GM18498 (cell line): ENCODE data around the gene LRRC14B.

ENCODE experiments used
- ATAC-seq: cut with Tn5 transposase; IDR thresholded peaks from one replicate; pipeline ENCODE4 v1.9.1; 2021; ENCODE audit warnings: mild to moderate bottlenecking, moderate library complexity; ENCODE audit not compliant: unreplicated experiment

The LRRC14B gene

DNA sequence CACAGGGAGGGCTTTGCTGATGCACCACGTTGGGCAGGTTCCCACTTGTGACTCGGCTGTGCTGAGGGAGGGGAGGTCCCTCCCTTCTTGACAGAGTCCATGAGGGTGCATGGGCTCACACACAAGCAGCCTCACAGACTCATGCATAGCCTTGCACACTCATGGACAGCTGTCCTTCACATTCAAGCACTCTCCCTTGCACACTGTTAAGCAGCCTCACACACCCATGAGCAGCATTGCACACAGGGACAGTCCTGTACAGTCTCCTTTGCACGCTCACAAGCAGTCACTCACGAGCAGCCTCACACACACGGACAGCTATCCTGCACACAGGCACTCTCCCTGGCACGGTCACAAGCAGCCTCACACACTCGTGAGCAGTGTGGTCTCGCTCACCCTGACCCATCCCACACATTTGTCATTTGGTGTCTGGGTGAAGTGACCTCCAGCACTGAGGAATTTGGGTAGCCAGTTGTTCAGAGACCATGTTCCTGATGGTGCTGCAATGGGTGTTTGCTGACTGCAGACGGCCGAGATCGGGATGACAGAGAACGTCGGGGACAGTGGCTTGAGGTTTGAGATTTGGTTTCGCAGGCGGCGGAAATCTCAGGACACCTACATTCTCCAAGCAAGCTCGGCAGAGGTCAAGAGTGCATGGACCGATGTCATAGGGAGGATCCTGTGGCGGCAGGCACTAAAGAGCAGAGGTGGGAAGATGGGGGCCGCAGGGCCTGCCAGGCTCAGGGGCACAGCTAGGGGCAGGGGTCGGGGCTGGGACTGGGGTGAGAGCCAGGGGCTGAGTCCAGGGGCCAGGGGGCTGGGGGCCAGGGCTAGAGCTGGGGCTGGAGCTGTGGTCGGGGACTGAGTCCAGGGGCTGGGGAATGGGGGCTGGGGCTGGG lies 17.7 kb upstream of the LRRC14B start:
- no peak for ATAC-seq

DNA sequence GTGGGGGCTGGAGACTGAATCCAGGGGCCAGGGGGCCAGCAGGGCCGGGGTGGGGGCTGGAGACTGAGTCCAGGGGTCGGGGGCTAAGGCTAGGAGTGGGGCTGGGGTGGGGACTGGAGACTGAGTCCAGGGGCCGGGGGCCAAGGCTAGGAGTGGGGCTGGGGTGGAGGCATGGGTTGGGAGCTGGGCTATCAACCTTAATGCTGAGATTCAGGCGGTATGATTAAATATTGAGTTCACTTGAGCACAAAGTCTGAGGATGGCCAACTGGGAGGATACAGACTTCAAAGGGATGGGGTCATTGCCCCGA lies 17.0 kb upstream of the LRRC14B start:
- no peak for ATAC-seq

DNA sequence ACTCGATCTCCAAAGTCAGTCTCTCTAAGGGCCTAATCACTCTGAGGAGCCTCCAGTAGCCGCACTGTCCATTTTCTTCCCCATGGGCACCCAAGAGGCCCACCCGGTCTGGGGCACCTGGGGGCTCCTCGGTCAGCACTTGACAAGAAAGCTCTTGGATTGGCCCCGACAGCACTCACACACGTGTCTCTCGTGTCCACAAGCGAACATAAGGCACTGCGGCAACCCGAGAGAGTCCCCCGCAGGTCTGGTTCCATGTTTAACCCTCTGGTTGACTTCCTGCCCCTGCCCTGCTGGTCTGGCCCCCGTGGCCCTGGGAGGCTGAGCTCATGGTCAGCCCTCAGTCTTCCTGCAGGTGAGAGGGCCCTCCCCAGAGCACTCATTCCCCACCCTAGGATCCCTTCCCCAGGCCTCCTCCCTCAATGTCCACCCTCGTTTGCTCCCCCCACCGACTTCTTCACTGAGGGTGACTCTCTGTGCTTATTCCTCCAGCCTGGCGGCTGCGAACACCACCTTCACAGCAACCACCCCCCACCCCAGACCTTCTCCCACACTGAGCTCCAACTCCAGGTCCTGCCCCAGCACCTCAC lies 16.3 kb upstream of the LRRC14B start:
- ATAC-seq: no peak

DNA sequence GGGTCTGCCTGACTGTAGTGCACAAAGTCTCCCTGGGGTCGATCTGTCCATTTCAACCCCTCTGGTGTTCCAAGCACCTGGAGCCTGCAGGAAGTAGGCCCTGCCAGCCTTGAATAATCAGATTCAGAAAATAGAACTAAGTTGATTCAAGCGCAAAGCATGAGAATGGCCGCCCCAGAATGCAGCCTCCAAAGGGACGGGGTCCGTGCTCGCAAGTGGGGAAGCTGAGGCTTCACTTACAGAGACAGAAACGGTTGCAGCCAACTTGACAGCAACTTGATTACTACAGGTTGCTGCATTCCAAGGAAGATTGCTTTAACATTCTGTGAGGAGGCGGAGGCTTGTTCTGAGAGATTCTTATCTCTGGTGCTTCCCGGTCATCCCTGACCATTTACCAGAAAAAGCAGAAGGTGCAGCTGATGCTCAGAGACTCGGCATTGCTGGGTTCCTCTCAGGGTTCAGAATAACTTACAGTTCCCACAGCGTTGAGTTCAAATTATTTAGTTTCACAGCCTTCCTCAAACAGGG lies 14.9 kb upstream of the LRRC14B start:
- ATAC-seq: no peak

DNA sequence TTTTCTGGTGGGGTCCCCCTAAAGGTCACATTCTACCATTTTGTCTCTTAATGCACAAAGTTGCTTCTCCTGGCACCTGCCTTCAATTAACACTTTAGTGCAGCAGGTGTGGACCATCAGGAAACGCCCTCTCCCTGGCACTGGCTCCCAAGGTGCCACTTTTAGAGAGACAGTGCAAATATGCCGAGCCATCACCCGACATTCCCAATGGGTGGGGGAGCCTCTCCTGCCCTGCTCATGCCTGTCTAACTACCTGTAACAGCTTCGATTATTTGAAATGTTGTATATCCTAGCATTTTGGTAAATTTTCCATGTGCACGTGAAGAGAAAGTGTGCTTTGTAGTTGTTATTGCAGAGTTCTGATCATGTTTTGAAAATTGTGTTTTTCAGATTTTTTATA lies 13.2 kb upstream of the LRRC14B start:
- no peak for ATAC-seq

DNA sequence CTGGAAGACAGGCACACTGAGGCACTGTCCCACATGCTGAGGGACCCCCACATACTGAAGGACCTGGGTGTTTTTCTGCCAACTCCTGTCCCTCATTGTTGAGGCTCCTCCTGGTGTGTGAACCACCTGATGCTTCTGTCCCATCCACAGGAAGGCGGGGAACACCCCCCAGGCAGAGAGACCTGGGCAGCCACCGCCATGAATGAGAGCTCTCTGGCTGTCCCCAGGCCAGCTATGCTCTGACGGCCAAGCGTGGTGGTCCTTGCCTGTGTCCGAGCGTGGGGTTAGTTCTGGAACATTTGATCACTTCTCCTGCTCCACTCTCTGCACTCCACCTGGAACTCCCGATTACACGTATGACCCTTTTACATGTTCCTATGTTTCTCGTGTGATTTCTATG lies 11.9 kb upstream of the LRRC14B start:
- no peak for ATAC-seq

DNA sequence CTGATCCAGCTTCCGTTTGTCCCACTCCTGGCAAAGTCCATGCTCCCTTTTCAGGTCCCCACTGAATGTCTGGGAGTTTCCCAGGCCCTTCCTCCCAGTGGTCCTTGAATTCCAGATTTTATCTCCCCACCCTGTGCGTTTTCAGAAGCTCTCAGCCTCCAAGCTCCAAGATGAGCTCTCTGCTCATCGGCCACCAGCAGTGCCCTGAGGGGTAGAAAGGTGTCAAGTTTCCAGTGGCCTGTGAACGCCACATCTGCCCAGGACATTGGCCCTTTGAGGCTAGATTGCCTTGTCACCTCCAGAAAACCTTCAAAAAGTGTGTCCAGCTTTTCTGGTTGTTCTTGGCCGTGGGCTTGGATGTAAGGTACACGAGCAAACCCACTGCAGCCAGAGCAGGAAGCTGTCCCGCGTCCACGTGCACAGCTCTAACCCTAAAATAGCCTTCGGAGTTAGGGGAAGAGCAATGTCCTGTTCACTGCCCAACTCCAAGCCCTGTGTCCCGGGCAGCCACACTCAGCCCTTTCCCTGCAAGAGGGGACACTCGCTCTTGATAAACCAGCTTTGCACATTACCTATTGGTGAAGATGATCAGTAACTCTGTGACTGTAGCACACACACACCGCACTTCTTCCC lies 10.9 kb upstream of the LRRC14B start:
- no peak for ATAC-seq

DNA sequence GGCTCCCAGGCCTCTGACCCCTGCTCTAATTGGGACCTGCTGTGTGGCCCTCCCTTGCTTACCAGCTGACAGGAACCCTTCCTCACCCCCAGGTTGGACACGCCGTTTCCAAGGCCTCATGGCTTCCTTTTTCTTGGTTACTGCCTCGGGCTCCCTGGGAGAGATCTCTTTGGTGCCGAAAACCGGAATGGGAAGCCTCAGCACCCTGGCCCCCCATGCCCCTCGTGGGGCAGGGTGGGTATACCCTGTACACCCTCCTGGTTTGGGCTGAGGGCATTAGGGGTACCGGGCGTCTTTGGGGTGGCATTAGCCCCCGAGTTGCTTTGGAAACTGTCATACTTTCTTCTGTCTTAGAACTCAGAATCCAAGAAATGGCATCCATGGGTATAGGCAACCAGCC lies 10.1 kb upstream of the LRRC14B start:
- ATAC-seq: no peak

DNA sequence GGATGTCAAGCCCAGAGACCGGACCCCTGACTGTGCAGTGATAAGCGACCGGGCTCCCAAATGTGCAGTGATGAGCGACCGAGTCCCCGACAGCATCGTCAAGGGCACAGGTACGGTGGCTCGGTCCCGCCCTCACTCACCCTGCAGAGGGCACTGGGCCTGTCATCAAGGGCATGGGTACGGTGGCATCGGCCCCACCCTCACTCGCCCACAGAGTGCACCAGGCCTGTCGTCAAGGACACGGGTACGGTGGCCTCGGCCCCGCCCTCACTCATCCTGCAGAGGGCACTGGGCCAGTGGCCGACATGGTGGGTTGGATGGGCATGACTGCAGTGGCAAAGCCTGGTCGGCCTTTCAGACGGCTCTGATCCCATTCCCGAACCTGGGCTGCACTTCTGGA lies 9.7 kb upstream of the LRRC14B start:
- no peak for ATAC-seq

DNA sequence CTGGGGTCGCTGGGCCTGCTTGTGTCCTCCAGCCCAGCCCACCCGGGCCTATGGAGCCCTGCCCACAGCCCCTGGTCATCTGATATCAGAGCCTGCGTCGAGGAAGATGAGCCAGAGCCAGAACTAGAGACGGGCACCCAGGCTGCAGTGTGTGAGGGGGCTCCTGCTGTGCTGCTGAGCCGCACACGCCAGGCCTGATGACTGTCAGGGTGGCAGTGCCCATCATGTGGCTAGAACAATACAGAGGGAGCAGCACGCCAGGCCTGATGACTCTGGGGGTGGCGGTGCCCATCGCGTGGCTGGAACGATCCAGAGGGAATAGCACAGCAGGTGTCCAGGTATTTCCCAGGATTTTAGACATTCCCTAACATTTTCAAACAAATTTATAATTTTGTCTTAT lies 9.2 kb upstream of the LRRC14B start:
- ATAC-seq: no peak

DNA sequence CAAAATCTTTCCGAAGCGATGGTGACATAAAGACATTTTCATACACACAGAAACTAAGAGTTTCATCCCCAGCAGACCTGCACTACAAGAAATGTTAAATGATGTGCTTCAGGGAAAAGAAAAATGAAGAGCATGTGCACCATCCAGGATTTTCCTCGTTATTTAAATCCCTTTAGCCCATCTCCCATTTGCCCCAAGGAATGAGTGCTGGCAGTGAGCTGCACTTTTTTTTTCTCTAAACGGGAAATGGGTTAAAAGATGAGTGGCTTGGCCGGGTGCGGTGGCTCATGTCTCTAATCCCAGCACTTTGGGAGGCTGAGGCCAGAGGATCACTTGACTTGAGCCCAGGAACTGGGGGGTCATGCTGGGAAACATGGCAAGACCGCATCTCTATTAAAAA lies 6.8 kb upstream of the LRRC14B start:
- ATAC-seq: no peak

DNA sequence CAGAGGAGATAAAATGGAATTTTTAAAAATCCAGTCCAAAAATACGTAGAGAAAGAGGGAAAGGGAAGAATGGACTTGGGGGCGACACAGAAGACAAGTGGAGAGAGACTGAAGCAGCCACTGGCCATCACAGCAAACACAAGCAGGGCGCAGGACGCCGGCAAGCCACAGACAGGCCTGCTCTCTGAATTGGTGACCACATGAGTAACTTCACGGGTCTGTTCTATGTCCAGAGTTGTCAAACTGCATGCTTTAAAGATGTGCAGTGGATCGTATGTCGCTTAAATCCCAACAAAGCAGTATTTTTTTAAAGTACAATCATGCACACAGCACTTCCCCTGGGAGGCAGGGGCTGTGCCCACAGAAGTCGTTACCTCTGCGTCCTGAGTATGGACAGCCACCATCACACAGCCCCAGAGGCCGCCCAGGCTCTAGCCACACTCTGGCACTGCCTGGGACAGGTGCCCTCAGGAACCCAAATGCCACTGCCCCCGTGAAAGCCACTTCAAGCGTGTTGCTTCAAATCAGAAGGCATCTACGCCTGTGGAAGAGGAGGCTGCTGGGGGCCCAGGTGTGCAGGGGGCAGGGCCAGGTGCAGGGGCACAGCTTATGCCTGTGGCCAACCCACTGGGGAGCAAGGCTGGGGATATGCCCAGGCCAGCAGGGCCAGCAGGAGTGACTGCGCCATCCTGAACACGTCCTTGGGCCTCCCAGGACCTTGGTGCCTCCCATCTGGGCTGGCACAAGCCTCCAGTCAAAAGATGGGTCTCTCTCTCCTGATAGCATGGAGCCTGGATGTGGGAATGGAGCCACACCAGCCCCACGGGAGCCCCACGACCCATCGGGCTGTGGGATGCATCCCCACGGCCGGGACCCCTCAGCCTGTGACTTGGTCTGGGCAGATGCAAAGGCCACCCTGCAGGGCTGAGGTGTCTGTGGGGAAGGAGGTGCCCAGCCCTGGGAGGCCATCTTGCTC lies 5.9 kb upstream of the LRRC14B start:
- no peak for ATAC-seq

DNA sequence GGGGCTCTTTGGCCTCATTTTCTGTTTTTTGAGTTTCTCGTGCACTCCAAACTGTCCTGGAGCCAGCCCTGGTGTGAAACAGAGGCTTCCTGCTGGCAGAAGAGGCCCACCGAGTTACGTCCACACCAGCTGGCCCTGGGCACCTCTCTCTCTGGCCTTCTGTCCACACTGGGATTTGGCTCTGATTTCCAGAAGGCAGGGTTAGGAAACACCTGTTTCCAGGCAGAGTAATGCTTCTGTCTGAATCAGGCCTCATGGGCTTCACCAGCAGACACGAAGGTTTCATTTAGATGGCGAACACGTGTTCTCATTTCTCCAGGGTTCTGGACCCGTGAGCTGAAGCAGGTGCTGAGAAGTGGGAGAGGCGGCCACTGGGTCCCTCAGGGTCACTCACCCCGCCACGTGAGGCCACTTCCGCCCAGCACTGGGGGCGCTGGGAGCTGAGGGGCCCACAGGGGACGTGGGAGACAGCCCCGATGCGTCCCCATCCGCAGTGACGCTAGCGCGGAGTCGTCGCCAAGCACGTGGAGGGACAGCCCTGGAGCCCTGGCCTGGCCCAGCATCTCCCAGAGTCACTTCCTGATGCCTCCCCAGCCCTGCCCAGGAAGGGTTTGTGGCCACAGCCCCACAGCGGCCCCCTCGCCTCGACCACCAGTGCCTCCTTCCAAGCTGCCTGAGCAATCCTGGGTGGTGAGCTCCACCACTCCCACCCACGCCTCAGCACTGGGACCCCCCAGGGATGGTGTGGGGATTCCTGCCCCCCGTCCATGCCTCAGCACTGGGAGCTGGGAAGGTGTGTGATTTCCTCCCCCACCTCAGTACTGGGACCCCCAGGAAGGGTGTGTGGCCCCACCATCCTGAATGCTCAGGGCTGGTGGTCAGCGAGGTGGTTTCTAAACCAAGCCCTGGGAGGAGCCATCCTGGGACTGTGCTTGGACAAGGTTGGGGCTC lies 4.9 kb upstream of the LRRC14B start:
- ATAC-seq: no peak

DNA sequence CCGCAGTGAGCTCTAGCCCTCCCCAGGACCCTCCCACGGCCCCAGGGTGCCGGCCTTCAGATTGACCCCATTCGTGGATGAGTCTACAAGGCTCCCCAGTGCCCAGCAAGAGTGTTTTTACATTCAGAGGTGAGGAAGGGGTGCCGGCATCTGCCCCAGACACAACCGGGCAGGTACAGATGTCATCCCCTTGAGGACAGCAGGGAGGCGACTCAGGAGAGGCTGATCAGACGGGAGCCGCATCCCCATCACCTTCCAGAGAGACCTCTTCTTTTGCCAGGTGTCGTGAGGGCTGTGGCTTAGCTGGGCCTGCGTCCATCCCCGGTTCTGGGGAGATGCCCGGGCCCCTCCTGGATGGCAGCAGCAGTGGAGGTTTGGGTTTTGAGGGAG lies 4.3 kb upstream of the LRRC14B start:
- ATAC-seq: no peak

DNA sequence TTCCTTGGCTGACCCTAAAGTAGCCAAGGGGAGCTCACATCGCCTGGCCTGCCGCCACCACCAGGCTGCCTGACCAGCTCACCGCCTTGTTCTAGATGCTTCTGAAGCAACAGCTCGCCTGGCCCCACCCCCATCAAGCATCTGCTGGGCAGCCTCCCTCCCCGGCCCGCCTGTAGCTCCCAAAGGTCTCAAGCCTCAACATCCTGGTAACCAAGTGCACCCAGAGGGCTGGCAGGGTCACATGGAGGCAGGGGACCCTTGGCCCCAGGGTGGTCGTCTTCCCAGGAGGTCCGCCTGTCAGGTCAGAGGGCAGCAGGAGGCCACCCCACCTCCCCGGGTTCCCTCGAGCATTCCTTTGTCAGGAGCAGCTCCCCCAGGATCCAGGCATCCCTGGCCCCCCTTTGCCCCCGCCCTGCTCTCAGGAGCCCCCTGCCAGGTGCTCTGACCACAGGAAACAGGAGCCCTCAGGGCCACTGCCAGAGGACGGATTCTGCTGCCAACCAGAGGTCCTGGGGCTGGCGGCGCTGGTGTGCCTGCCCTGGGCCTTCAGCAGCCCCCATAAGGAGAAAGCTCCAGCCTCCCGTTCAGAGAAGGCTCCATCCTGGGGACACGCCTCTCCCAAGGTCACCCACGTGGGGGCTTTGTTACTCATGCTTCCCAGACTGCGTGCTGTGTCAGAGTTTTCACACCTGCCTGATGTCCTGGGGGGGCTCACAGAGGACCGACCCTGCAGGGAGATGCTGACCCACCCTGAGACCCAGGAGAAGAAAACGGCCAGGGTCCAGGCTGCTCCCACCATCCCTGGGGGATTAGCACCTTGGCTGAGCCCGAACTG lies 3.5 kb upstream of the LRRC14B start:
- no peak for ATAC-seq

DNA sequence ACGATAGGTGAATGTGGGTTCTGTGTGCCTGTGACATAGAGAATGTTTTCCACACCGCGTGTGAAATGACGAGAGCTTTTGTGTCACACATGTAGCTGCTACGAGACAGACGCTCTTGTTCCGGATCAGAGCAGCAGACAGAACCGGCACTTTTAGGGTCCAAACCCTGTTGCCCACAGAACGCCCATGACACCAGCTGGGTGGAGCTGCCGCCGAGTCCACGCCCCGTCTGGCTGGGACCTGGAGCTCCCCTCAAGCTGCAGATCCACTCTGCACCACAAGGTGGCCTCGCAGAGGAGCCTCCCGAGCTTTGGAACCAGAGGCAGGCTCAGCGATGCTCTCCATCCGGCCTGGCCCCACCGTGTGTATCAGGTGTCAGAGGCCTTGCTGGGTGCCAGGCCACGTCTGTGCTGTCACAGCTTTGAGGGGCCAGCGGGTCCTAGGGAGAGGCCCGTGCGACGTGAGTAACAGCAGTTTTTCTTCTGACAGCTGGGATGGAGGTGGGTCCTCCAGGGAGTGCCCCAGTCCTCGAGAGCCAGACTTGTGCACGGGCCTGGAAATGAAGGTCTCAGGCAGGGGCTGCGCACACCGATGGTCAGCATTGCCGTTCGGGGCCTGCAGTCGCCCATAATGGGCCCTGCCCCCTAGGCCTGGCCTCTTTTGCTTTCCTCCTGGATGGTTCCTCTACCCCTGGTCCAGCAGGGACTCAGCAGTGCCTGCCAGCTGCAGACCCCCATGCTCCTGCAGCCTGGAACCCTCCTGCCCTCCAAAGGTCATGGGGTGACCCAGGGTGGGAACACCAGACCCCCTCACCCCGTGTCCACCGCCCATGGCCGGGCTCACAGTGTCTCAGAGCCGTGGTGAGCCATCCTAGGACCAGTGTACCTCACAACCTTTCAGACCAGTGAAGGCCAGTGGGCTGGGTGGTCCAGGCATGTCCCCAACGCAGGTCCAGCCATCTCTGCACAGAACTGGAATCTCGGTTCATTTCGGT lies 2.5 kb upstream of the LRRC14B start:
- peak; percentile 76 for ATAC-seq

DNA sequence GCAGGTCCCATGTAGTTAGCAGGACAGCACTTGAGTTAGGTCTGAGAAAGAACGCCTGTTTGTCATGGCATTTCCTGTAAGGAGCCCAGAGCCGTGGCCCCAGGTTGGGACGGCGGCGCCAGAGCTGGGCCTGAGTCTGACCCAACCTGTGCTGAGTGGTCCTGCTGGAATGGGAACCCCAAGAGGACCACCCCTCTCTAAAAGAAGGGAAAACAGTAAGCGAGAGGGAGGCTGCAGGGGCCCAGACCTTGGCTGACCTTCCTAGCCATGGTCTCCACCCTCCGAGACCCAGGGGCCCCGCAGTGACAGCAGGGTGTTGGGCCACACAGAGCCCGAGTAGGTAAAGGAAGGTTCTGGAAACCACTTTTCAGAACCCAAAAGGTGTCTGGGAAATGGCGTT lies 1.8 kb upstream of the LRRC14B start:
- ATAC-seq: no peak

DNA sequence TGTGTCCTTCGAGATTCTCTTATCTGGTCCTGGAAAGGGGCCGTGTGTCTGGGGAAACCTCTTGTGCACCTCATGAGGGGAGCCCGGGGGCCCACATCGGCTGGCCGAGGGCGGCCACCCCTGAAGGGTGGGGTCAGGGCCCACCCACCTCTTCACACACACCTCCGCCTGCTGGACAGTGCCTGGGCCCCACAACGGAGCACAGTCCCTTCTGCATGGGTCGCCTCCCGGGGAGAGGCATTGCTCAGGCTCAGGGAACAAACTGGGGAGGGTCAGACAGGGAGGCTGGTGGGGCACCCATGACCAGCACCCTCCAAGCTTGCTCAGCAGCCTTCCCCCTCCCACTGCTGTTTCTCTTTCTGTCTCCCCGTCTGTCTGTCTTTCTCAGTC lies 1.3 kb upstream of the LRRC14B start:
- no peak for ATAC-seq
